A375 (cell line): ENCODE data around the gene RPL10. TPM values are rescaled to one million over a fixed set of nuclear protein-coding genes. Genes with fewer than 3 reads are reported as not detected.

Experiments used
- small RNA-seq: library from RNA; depleted of rRNA; stranded (forward); fragments of <200 nt; gene quantifications from one replicate; pipeline ENCODE3, GENCODE V24; 2014
- total RNA-seq: library from RNA; depleted of rRNA; stranded (reverse); fragments of >200 nt; shearing (Covaris generic); gene quantifications from 2 replicates; pipeline ENCODE4 v1.2.3, GENCODE V29; 2014; rRNA removed

The RPL10 gene
- total RNA-seq: 3,309 and 3,903 TPM in 2 replicates

GRCh38 chrX:154397888-154398667 lies at the start of gene RPL10:
RPL10 (plus strand) TSS chrX:154398377; CDS start chrX:154398520, 143 bp downstream.

GRCh38 chrX:154374313-154375155 lies 23.6 kb upstream of the RPL10 start, which contains the start of gene FLNA:
FLNA (minus strand) TSS chrX:154374634; CDS start chrX:154371245, 3,389 bp downstream.

GRCh38 chrX:154378799-154379568 lies 19.2 kb upstream of the RPL10 start, which contains the start of gene EMD:
EMD (plus strand) TSS chrX:154379295; CDS start chrX:154379485, 190 bp downstream.

GRCh38 chrX:154409222-154409871 lies 11.2 kb downstream of the RPL10 start, which contains the start of gene DNASE1L1:
DNASE1L1 (minus strand) TSS chrX:154409254; CDS start chrX:154405568, 3,686 bp downstream.

GRCh38 chrX:154428176-154429171 lies 30.3 kb downstream of the RPL10 start, which contains the start of gene ATP6AP1:
ATP6AP1 (plus strand) TSS chrX:154428677; CDS start chrX:154428693, 16 bp downstream.

GRCh38 chrX:154436983-154437752 lies 39.0 kb downstream of the RPL10 start, which contains the start of gene GDI1:
GDI1 (plus strand) TSS chrX:154437154; CDS start chrX:154437255, 101 bp downstream.

GRCh38 chrX:154443992-154444754 lies 46.0 kb downstream of the RPL10 start, which contains the start of gene FAM50A:
FAM50A (plus strand) TSS chrX:154444141; CDS start chrX:154444236, 95 bp downstream.

Small RNA genes within 50 kb of the gene (small RNA-seq; reads per million reads assigned to genes)
- gene MIR6858: not detected
- not detected for gene SNORA70

Other genes starting within 250 kb of the RPL10 start
- gene OPN1MW, start 215.8 kb upstream of the RPL10 start, total RNA-seq: not detected in 2 replicates
- not detected in 2 replicates for gene OPN1MW2, start 178.6 kb upstream of the RPL10 start, total RNA-seq
- gene OPN1MW3, start 140.8 kb upstream of the RPL10 start, total RNA-seq: not detected in 2 replicates
- gene TEX28, start 103.3 kb upstream of the RPL10 start, total RNA-seq: 0.08 TPM in 1 of 2 replicates, not detected in the other
- not detected in 2 replicates for gene TKTL1, start 102.6 kb upstream of the RPL10 start, total RNA-seq
- 1,311 and 1,391 TPM in 2 replicates for gene FLNA, start 23.7 kb upstream of the RPL10 start, total RNA-seq
- gene EMD, start 19.1 kb upstream of the RPL10 start, total RNA-seq: 22.3 and 36.3 TPM in 2 replicates
- 28.8 and 32.3 TPM in 2 replicates for gene DNASE1L1, start 10.9 kb downstream of the RPL10 start, total RNA-seq
- gene TAFAZZIN, start 13.2 kb downstream of the RPL10 start, total RNA-seq: 27.1 and 34.7 TPM in 2 replicates
- 37.5 and 48.8 TPM in 2 replicates for gene ATP6AP1, start 30.3 kb downstream of the RPL10 start, total RNA-seq
- gene GDI1, start 38.8 kb downstream of the RPL10 start, total RNA-seq: 111 and 121 TPM in 2 replicates
- 68.2 and 70.8 TPM in 2 replicates for gene FAM50A, start 45.8 kb downstream of the RPL10 start, total RNA-seq
- 6.0 and 9.8 TPM in 2 replicates for gene PLXNA3, start 59.9 kb downstream of the RPL10 start, total RNA-seq
- gene LAGE3, start 80.9 kb downstream of the RPL10 start, total RNA-seq: 35.6 and 38.9 TPM in 2 replicates
- gene UBL4A, start 88.2 kb downstream of the RPL10 start, total RNA-seq: 55.6 and 59.8 TPM in 2 replicates
- gene SLC10A3, start 92.3 kb downstream of the RPL10 start, total RNA-seq: 23.3 and 28.2 TPM in 2 replicates
- gene FAM3A, start 117.9 kb downstream of the RPL10 start, total RNA-seq: 43.0 and 45.9 TPM in 2 replicates
- 66.1 and 71.8 TPM in 2 replicates for gene G6PD, start 148.5 kb downstream of the RPL10 start, total RNA-seq
- 19.2 and 20.7 TPM in 2 replicates for gene IKBKG, start 149.2 kb downstream of the RPL10 start, total RNA-seq
- gene CTAG1A, start 186.8 kb downstream of the RPL10 start, total RNA-seq: 581 and 722 TPM in 2 replicates
- gene CTAG1B, start 220.9 kb downstream of the RPL10 start, total RNA-seq: 22.1 and 66.2 TPM in 2 replicates